Activated CD4-positive, alpha-beta T cell treated with anti-CD3 and anti-CD28 coated beads, Interleukin-2, amount 50 U/mL, for 48 hours (primary cell): ENCODE results near the gene SUSD3.

Experiments used
- DNase-seq, 2 experiments: peaks; one replicate each; pipeline ENCODE4 v3.0.0-alpha.2; 2020

Gene SUSD3

DNA sequence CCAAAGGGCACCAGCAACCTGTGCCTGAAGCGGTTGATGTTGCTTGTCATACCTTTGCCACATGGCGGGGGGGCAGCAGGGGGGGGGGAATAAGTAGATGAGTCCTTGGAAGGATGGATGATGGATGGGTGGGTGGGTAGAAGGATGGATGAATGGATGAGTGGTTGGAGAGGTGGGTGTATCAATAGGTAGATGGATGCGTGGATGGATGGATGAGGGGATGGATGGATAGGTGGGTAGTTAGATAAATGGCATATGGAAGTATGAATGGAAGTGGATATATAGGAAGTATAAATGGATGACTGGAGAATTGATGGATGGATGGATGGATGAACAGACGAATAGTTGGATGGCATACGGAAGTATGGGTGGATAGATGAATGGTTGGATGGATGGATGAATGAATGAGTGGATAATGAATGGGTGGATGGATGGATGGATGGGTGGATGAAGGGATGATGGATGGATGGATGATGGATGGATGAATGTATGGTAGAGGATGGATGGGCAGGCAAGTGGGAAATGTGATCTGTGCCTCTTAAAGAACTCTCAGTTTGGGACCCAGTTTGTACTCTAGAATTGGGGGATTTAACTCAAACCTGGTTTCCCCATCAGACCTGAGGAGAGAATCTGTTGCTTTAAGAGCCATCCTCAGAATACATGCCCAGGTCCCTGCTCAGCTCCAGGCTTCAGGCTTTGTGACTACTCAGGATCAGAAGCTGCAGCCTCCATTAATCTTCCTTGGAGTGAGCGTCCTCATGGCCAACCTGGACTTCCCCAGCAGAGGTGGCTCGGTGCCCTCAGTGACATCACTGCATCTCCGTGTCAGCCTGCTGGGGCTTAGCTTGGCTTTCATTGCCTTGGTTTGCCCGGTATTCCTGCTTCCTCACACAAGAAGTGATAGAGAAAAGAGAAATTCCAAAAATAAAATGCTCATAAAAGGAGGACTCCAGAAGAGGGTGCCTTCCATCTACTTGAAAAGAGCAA is 27.6 kb upstream of the SUSD3 start:
- DNase-seq, result no peak

DNA sequence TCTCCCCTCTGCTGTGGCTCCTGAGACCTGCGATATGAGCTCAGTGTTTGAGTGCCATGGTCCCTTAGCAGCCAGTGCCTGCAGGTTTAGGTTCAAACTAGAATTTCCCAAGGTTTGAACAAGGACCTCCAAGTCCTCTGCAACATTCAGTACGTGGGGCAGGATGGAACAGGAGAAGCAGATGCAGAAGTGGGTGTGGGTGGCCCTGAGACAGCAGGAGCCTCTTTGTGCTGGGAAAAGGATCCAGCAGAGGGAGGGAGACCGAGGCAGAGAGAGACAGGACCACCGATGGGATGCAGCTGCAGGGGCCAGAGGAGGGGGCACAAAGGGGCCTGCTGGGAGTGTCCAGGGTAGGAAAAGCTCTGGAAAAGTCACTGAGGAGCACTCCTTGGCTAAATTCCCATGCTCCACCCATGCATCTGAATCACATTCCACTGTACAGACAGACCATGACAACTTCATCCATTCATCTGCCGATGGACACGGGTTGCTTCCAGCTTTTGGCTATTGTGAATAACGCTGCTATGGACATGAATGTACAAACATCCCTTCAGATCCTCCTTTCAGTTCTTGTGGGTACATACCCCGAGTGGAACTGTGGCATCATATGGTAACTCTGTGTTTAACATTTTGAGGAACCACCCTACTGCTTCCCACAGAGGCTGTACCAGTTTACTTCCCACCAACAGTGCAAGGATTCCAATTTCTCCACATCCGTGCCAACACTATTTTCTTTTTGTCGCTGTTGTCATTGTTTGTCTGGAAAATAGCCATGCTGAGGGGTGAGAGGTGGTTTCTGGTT is 26.7 kb upstream of the SUSD3 start:
- DNase-seq, result no peak

DNA sequence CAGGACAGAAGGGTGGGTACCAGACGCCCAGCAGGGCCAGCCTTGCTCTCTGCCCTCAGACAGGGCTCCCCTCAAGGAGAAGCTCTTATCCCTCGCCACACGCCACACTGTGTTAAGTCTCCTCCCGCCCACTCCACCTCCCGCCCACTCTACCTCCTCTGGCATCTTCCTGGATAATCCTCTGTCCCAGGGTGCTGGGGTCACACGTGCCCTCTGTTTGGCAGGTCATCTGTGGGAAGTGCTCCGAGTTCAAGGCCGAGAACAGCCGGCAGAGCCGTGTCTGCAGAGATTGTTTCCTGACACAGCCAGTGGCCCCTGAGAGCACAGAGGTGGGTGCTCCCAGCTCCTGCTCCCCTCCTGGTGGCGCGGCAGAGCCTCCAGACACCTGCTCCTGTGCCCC is 26.0 kb upstream of the SUSD3 start:
- DNase-seq, result no peak

DNA sequence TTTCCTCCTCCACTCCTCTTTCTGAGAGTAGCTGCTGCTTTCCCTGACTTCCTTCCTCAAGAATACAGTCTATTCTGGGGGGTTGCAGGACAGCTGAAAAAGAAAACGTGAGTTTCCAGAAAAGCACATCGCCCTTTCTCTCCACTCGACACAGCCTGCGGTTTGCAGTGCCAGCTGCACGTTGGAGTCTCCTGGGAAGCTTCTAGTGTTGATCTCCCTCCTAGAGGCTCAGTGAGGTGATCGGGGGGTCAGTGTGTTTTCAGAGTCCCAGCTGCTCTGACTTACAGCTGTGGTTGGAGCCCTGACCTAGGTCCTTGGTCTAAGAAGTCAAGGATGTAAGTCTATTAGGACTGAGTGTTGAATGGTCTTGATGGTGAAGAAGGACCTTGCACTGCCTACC is 25.0 kb upstream of the SUSD3 start:
- no peak for DNase-seq

DNA sequence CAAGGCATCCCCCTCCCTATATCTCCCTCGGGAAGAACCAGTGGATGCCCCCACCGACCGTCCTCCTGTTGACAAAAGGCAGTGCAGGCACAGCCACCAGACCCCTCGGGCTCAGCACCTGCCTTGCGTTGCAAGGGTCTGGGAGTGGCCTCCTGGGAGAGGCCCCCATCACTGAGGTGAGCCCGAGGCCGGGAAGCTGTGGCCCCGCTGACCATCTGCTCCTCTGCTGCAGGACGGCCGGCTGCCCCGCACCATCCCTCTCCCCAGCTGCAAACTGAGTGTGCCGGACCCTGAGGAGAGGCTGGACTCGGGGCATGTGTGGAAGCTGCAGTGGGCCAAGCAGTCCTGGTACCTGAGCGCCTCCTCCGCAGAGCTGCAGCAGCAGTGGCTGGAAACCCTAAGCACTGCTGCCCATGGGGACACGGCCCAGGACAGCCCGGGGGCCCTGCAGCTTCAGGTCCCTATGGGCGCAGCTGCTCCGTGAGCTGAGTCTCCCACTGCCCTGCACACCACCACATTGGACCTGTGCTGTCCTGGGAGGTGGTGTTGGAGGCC is 23.3 kb upstream of the SUSD3 start:
- DNase-seq, result no peak

DNA sequence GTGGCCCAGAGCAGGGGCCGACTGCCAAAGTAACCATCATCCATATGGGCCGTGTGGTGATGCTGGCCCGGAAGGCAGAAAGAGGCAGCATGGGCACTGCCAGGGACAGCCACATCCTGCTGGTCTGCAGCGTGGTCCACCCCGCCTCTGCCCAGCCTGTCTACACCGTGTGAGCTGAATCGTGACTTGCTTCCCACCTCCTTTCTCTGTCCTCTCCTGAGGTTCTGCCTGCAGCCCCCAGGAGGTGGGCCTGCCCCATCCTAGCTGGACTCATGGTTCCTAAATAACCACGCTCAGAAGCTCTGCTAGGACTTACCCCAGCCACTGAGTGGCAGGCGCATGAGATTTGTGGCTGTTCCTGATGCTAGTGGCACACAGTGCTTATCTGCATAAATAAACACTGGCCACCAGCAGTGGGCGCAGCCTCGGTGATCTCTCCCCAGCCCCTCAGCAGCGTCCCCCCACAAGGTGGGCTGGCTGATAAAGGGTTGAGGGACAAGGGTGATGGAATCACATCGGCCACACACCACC is 22.6 kb upstream of the SUSD3 start:
- DNase-seq, result no peak

DNA sequence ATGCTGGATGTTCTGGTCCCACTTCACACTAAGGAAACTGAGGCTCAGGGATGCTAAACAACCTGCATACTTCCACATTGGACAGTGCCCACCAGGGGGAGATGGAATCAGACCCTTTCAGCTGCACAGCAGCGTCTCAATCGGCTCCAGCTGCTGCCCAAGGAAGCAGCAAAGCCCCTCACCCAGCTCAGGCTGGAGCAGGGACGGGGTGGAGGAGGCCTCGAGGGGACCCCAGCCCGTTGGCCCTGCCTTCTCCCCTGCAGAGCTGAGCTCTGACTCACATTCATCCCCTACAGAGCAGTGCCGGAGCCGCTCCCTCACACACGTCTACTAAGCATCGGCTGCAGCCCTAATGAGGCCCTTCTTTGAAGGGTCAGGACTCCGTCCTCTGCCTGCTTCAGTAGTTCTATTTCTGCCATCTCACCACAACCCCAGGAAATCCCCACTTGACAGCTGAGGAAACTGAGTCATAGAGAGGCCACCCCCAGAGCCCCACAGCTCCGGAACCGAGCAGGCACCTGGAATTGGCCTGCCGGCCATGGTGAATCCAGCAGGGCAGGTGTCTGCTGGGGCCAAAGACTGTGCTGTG is 21.5 kb upstream of the SUSD3 start:
- no peak for DNase-seq

DNA sequence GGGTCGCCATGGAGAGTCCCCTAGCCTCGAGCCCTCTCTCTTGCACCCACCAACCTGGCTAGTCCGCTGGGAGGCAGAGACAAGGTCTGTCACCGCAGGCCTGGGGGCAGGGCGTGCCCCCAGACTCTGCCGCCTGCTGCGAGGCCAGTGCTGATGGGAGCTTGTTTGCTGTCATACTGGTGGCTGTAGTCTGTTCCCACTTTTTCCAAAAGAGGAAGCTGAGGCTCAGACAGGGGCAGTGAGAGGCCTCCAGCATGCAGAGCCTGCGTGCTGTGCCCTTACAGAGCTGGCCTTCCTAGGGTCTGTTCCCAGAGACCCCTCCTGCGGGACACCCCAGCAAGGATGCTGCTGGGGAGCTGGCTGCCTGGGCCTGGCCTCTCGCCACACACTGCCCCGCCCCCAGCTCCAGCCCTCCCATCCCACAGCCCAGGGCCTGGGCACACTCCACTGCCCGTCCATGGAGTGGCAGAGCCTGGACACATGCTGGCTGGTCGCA is 21.0 kb upstream of the SUSD3 start:
- DNase-seq, result no peak

DNA sequence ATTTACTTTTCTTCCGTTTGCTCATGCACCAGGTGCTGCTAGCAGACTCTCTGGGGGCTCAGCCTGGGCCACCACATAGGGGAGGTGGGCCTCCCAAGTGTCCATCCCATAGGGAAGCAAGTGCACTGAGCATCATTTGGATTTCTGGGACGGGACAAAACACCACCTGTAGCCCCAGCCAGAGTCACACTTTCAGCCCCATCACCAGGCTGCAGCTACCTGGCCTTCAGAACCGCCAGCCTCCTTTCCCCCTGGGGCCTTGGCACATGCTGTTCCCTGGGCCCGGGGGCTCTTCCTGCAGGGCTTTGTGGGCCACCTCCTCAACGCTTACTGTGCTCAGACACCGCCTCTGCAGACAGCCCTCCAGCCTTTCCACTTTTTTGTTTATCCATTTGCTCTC is 19.6 kb upstream of the SUSD3 start:
- no peak for DNase-seq

DNA sequence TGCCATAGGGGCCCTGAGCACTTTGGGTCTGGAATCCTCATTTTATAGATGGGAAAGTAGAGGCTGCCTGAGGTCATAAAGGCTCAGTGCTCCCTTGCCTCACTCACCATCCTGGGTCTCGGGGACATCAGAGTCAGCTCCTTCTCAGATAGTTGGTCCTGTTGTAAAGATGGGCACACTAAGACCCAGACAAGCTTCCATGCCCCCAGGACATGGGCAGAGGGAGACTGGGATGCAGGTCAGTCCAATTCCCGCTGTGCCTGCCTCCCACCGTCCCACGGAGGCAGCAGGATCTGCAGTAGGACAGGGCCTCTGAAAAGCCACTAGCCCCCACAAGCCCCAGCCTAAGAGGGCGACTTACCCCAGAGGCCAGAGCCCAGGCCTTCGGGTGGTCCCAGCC is 19.0 kb upstream of the SUSD3 start:
- DNase-seq, result no peak

DNA sequence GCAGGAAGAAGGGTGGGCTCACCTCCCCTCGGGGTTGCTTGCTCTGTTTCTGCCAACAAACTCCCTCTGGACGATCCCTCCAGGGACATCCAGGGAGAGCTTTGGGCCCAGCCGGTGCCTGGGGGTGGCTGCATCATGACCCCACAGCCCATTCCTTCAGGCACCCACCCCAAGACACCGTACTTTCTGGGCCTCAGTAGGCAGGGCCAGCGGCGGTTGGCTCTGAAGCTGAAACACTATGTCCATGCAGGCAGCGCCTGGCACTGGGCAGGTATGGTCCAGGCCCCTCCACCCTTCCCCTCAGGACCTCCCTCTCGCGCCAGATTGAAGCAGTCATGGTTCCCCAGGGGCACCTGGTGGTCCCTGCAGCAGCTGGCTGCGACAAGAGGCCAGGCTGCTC is 18.5 kb upstream of the SUSD3 start:
- DNase-seq, result no peak

DNA sequence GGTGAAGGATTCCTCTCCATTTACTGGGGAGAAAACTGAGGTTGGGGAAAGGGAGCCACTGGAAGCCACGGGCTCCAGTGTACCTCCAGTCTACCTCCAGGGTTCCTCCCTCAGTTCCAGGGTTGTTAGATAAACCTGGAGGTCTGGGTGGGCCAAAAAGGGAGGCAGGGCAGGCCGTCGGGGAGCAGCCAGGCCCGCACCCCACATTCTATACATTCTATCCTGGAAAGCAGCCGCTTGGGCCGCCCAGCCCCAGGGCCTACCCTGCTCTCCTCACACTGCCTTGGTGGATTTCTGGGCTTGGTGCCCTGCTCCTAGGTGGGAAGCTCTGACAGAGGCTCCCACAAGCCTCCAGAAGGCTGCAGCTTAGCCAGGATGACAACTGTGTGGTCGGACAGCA is 18.1 kb upstream of the SUSD3 start:
- no peak for DNase-seq

DNA sequence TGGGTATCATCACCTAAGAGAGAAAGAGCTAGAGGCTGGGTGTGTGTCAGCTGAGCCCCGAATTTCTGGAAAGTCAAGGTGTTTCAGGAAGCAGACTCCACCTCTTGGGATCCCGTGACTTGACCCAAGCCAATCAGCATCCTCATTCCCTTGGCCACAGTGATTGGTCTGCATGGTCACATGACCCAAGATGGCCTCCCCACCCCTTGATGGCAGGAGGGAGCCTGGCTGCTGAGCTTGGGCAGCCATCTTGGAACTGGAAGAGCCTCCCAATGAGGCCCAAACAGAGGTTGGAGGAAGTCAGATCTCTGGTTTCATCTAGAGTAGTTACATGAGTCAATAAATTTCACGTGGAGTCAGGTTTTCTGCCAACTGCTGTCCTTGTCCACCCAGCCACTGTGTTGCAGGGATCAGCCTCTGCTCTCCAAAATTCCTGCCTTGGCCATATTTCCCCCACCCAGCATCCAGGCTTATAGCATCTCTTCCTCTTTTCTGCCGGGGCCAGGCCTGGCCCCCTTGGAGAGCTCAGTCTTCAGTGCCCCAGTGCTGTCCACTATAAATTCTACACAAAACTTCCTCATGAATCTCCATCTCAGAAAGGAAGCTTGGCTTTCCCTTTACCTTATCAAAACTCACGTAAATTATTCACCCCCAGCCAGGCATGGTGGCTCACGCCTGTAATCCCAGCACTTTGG is 17.2 kb upstream of the SUSD3 start:
- peak in 1 of 2 experiments; percentile 44 for DNase-seq

DNA sequence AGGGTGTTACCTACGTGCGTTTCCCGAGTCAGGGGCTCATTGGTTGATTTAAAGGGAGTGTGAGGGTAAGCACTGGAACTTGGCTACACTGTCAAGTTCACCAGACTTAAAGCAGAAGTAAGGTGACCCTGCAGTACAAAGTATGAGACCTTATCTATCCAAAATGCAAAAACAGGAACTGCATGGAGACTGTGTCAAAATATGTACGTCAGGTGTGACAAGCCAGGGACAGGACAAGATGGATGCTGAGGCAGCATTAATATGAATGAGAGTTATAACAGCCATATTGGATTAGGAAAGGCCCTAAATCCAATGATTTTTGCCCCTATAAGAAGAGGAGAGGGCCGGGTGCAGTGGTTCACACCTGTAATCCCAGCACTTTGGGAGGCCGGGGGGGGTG is 15.4 kb upstream of the SUSD3 start:
- no peak for DNase-seq

DNA sequence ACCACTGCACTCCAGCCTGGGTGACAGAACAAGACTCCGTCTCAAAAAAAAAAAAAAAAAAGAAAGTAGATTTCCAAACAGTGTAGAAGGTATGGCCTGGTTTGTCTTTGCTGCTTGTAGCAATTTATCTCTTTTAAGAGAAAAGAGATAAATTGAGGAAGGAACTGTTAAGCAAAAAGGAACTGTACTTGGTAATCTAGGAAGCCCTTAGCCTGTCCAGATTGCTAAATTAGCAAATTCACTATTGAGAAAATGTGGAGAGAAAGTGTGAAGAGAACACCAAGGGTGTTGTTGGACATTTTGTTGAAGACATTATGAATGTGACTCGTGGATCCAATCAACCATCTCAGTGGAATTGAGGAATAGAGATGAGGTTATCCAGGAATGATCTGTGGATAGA is 13.0 kb upstream of the SUSD3 start:
- no peak for DNase-seq

DNA sequence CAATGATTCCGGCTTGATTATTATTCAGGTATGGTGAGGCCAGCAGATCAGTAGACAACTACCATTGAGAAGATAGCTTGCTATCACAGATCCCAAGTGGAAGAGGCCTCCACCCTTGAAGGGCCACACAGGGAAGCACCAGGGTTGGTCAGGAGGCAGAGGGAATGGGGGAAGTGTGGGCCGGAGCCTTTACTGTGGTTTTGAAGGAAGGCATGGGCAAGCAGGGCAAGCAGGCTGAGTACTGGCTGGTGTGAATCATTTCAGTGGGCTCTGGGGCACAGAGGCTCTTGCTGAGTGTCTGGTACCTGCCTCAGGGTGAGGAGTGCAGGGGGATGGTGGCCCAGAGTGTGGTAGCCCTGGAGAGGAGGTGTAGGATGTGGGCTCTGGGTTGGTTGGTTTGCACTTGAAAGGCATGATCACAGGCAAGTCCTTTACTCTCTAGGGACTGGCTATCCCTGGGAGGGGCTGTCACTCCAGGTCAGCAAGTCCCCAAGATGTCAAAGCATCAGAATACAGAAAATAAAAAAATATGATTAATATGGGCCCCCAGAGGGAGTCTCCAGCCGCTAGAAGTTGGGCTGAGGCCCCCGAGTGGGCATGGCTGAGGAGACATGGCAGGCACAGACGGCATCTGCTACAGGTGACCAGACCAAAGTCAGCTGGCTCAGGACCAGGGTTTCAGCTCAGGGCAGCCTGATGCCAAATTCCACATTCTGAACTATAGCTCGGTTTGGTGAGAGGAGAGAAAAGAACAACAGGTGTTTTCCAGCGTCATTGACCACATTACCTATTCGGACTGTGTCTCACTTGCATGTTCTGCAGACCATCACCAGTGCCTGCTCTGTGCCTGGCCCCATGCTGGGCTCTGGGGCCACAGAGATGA is 9.7 kb upstream of the SUSD3 start:
- no peak for DNase-seq

DNA sequence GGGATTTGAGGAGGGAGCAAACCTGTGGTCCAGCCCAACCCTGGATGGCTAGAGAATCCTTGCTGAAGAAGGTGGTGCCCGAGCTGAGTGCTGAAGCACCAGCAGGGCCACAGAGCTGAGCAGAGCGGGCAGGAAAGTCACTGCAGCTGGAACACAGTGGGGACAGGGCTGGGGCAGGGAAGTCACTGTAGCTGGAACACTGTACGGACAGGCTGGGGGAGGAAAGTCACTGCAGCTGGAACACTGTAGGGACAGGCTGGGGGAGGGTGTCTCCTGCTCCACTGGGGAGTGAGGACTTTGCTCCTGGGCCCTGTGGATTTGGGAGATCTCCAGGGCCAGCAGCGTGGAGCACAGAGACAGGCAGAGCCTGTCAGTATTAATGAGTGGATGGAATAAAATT is 9.0 kb upstream of the SUSD3 start:
- DNase-seq, result no peak

DNA sequence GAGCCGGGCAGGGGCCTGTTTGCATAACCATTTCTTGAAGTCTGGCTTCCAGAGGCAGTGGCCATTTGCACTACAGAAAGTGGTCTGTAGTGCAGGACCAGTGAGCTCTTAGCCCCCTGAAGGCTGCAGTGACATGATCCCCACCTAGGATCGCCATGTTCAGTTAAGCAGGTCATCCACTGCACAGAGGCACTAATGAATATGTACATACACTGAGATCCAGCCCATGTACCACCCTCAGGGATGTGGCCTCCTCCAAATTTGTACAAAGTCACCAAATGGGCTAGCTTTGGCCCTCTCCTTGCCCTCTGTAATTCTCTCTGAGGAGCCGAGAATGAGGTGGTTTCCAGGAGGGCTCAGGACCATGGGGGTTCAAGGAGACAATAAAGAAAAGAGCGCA is 8.3 kb upstream of the SUSD3 start:
- DNase-seq, result no peak

DNA sequence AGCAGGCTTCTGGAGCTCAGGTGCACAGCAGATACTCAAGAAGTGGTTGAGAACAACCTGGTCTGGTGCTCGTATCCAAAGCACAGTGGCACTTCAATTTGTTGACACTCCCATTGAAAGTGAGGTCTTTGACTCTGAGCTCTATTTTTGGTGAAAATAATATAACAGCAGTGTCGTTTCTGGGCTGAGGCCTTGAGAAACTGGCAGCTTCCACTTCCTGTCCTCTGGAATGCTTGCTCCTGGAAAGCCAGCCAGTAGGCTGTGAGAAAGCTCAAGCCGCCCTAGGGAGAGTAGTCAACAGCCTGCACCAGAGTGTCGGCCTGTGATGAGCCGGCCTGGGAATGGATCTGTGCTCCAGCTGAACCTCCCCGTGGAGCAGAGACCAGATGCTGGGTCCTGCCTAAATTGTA is 6.8 kb upstream of the SUSD3 start:
- DNase-seq, result no peak

DNA sequence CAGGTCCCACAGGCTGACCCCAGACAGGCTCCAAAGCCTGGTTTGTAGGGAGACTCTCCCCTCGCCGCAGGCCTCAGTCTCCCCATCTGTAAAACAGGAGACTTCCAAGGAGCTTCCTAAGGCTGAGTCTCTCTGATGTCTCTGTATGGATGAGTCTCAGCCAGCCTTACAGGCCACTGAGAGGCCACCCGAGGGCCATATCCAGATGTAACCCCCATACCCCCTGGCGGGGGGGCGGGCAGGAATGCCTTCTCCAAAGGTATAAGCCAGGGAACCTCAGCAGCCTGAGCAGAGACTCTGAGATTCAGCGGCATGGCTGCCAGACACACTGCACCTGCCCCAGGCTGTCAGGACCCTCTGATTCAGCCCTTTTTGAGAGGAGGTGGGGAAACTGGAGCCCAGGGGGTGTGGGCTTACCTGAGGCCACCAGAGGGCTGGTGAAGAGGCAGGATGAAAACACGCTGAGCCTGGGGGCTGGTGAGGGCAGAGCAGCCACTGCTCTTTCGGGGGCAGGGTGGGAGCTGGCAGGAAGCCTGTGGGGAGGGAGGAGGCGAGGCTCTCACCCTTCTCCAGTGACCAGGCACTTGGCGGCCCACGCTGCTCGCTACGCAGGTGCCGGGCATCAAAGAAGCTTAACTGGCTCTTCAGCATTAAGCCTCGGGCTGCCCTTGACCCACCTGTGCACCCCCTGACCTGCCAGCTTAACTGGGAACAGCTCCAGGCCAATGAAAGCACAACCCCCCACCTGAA is 5.5 kb upstream of the SUSD3 start:
- DNase-seq, result no peak
